IPS DF 4.7 (cell line): ENCODE measurements around the gene GSAP.

Source experiments
- DNase-seq: peaks from one replicate; pipeline ENCODE4 v3.0.0-alpha.2; 2013; ENCODE audit warnings: low spot score; ENCODE audit errors: extremely low read depth

Gene GSAP

GRCh38 chr7:77439572-77439971 is 23.4 kb upstream of the GSAP start:
- DNase-seq, result no peak

GRCh38 chr7:77438131-77438530 is 22.0 kb upstream of the GSAP start:
- DNase-seq, result no peak

- DNase-seq, result no peak
These were observed 18.6 kb upstream of the GSAP start for GRCh38 chr7:77434570-77435275.

GRCh38 chr7:77433901-77434300 is 17.8 kb upstream of the GSAP start:
- DNase-seq, result no peak

- DNase-seq, result no peak
These were observed 14.8 kb upstream of the GSAP start for GRCh38 chr7:77430927-77431326.

- no peak for DNase-seq
These were observed 12.7 kb upstream of the GSAP start for GRCh38 chr7:77428777-77429231.

GRCh38 chr7:77427996-77428603 is 12.0 kb upstream of the GSAP start:
- no peak for DNase-seq

- no peak for DNase-seq
These were observed 10.4 kb upstream of the GSAP start for GRCh38 chr7:77426521-77427051.

- no peak for DNase-seq
These were observed 9.9 kb upstream of the GSAP start for GRCh38 chr7:77426052-77426404.

- no peak for DNase-seq
These were observed 9.2 kb upstream of the GSAP start for GRCh38 chr7:77425101-77426051.

GRCh38 chr7:77422500-77422899 is 6.4 kb upstream of the GSAP start:
- DNase-seq, result no peak

- DNase-seq, result no peak
These were observed 5.0 kb upstream of the GSAP start for GRCh38 chr7:77420986-77421672.

GRCh38 chr7:77420438-77420837 is 4.3 kb upstream of the GSAP start:
- DNase-seq, result no peak

GRCh38 chr7:77419102-77419501 is 3.0 kb upstream of the GSAP start:
- no peak for DNase-seq

- no peak for DNase-seq
These were observed 1.7 kb upstream of the GSAP start for GRCh38 chr7:77417801-77418200.

GRCh38 chr7:77416621-77417371 is 647 bp upstream of the GSAP start:
- DNase-seq, result no peak

- DNase-seq, result no peak
These were observed 700 bp downstream of the GSAP start for GRCh38 chr7:77415476-77415822.

- no peak for DNase-seq
These were observed 2.2 kb downstream of the GSAP start for GRCh38 chr7:77413861-77414424.

GRCh38 chr7:77413128-77413527 is 3.0 kb downstream of the GSAP start:
- no peak for DNase-seq
